Measurements from ENCODE around the gene AKAP13. TPM values are rescaled to one million over a fixed set of nuclear protein-coding genes. Genes with fewer than 3 reads are reported as not detected.

Gene AKAP13
- total RNA-seq, 4 donors from 2014 or later: 57.3 to 178 (median 81.5) TPM

DNA sequence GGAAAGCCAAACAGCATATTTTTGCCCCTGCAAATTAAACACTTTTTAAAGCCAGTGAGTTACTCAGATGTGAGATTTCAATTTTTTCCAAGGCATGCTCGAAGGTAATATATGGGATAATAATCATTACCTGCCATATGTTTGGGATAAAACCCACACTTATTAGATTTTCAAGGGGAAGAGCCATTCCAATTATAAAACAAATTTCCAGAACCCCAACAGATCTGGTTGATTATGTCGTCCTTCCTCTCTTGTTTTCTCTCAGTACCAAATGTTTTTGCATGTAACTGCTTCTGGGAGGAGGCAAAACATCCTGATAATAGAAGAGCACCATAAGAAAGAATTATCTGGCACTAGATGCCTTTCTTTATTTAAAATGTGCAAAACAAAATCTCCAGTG, 115.1 kb downstream of the AKAP13 start:
- no peak for DNase-seq
- no peak for TF ChIP-seq POLR2A (IDR thresholded peaks at IDR 0.05)
- TF ChIP-seq, protein P1, sequence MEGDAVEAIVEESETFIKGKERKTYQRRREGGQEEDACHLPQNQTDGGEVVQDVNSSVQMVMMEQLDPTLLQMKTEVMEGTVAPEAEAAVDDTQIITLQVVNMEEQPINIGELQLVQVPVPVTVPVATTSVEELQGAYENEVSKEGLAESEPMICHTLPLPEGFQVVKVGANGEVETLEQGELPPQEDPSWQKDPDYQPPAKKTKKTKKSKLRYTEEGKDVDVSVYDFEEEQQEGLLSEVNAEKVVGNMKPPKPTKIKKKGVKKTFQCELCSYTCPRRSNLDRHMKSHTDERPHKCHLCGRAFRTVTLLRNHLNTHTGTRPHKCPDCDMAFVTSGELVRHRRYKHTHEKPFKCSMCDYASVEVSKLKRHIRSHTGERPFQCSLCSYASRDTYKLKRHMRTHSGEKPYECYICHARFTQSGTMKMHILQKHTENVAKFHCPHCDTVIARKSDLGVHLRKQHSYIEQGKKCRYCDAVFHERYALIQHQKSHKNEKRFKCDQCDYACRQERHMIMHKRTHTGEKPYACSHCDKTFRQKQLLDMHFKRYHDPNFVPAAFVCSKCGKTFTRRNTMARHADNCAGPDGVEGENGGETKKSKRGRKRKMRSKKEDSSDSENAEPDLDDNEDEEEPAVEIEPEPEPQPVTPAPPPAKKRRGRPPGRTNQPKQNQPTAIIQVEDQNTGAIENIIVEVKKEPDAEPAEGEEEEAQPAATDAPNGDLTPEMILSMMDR (IDR thresholded peaks at IDR 0.05): no peak
- H3K36me3 ChIP-seq: no peaks in the 10 kb centered on the region
- intact Hi-C loops (cut with DNase I): no loop called here
- H3K4me3 ChIP-seq: no peak overlapping the region
- no peaks in the 10 kb centered on the region for H3K9me3 ChIP-seq
- 73 to 85% methylated on average over 2 of the region's 2 CpGs for WGBS, 2 donors
- peak overlapping the region in 2 of 4 donors; percentile 78 to 84 for H3K27ac ChIP-seq
- H3K27me3 ChIP-seq: no peaks in the 10 kb centered on the region
- H3K4me1 ChIP-seq: peaks cover 13 to 69% (median 13%) of the 10 kb centered on the region in 3 donors

DNA sequence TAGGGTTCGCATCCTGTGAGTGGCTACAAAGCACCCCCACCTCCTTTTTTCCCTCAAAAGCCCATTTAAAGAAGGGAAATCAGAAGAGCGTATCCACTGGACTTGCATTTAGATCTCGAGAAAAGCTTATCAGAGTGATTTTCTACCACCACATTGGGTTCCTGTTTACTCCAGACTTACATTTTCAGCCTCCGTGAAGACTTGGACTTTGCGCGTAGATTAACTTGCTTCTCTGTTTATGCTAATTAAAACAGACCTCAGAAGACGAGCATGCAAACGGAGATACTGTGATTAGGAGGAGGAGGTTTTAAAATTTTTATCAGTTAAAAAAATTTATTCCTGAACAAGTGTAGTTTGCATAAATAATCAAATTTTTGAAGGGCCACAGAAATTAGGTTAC, 115.7 kb downstream of the AKAP13 start:
- intact Hi-C loops (cut with DNase I): no loop called here
- DNase-seq: no peak
- H3K9me3 ChIP-seq: no peaks in the 10 kb centered on the region
- WGBS, 2 donors: 69 to 73% methylated on average over 8 of the region's 8 CpGs
- H3K27me3 ChIP-seq: no peaks in the 10 kb centered on the region
- H3K27ac ChIP-seq: peak overlapping the region in 3 of 4 donors; percentile 35 to 84 (median 78)
- peaks cover 13 to 73% (median 13%) of the 10 kb centered on the region in 3 donors for H3K4me1 ChIP-seq
- H3K36me3 ChIP-seq: no peaks in the 10 kb centered on the region
- H3K4me3 ChIP-seq: no peak overlapping the region
- TF ChIP-seq, protein P1 (IDR thresholded peaks at IDR 0.05): no peak
- no peak for TF ChIP-seq POLR2A (IDR thresholded peaks at IDR 0.05)

DNA sequence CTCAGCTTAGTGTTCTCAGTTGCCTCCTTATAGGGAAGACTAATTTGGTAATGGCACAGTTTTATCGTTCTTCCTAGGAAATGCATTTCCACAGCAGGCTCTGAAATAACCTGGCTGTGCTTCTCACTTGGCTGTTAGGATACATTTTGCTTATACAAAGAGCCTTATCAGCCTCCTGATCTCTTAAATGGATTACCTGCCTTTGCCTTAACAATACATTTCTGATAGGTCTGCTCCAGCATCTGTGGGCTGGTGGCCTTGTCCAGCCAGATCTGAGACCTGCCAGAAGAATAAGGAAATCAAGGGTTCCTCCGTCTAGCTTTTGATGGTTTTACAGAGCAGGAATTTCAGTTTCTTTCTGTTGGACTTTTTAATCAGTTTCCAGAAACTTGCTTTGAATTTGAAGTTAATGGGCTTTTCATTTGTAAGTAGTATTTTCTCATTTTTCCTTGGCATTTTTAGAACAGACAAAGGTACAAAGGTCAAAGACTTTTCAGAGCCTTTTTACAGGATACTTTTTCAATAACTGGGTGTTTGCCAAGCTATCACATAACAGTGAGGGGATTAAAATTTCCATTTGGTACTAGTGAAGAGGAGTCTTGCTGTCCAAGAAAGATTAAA, 116.3 kb downstream of the AKAP13 start:
- Histone ChIP-seq H3K4me1 (peaks cover 13 to 77% (median 13%) of the 10 kb centered on the region in 3 donors), H3K27ac (peak overlapping the region in 2 of 4 donors; percentile 78 to 84), H3K36me3 (no peaks in the 10 kb centered on the region), H3K27me3 (no peaks in the 10 kb centered on the region), H3K9me3 (no peaks in the 10 kb centered on the region), H3K4me3 (no peak overlapping the region)
- TF ChIP-seq POLR2A (IDR thresholded peaks at IDR 0.05): no peak
- TF ChIP-seq, protein P1 (IDR thresholded peaks at IDR 0.05): no peak
- 48 to 69% methylated on average over 2 of the region's 2 CpGs for WGBS, 2 donors
- intact Hi-C loops (cut with DNase I): no loop called here
- DNase-seq: no peak

DNA sequence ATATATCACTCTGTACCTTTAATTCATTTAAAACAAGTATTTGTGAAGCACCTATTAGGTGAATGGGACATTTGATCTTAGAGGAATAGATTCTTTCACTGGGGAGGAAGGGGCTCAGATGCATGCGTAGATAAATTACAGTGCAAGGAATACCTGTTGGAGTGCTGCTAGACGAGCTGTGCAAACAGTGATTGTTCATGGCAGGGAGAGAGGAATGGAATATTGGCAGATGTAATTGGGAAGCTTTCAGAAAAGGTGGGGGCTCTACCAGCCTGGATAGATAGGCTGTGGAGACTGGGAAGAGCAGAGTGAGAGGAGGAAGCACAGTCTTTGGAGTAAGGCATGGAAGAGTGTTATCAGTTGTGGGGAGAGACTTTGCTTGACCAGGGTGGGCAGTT, 116.8 kb downstream of the AKAP13 start:
- peaks cover 13 to 81% (median 13%) of the 10 kb centered on the region in 3 donors for H3K4me1 ChIP-seq
- no peaks in the 10 kb centered on the region for H3K36me3 ChIP-seq
- 73 to 77% methylated on average over 2 of the region's 2 CpGs for WGBS, 2 donors
- TF ChIP-seq POLR2A (IDR thresholded peaks at IDR 0.05): no peak
- TF ChIP-seq, protein P1 (IDR thresholded peaks at IDR 0.05): no peak
- H3K9me3 ChIP-seq: no peaks in the 10 kb centered on the region
- H3K27ac ChIP-seq: peak overlapping the region in 1 of 4 donors; percentile 84
- H3K27me3 ChIP-seq: no peaks in the 10 kb centered on the region
- DNase-seq: no peak
- intact Hi-C loops (cut with DNase I): no loop called here
- H3K4me3 ChIP-seq: no peak overlapping the region

DNA sequence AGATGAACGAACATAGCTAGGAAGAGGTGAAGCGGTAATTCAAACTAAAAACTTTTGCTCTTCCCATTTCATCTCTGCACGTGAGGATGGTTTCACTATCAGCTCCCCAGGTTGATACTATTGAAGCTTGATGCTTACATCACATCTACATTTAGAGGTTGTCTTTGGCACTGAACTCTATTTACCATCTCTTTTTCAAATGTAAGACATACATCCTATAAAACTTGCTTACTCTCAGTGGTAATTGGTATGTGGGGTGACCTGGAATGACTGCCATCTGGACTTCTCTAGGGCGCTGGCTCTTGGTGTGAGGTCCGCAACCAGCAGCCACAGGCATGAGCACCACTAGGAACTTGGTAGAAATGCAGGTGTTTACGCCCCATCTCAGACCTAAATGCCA, 118.1 kb downstream of the AKAP13 start:
- no peaks in the 10 kb centered on the region for H3K27me3 ChIP-seq
- intact Hi-C loops (cut with DNase I): no loop called here
- H3K36me3 ChIP-seq: no peaks in the 10 kb centered on the region
- WGBS, 2 donors: 74 to 78% methylated on average over 4 to 6 of the region's 6 CpGs
- no peak overlapping the region for H3K27ac ChIP-seq
- H3K9me3 ChIP-seq: no peaks in the 10 kb centered on the region
- no peak overlapping the region for H3K4me3 ChIP-seq
- no peak for DNase-seq
- TF ChIP-seq POLR2A (IDR thresholded peaks at IDR 0.05): no peak
- TF ChIP-seq, protein P1 (IDR thresholded peaks at IDR 0.05): no peak
- peaks cover 13 to 78% (median 13%) of the 10 kb centered on the region in 3 donors for H3K4me1 ChIP-seq

All from esophagus squamous epithelium (tissue), 5 donors.